Colonic mucosa (tissue), 4 donors: ENCODE data around the gene COL6A2. TPM values are rescaled to one million over a fixed set of nuclear protein-coding genes. Genes with fewer than 3 reads are reported as not detected.
A peak's percentile ranks its signal among the peaks of the same experiment; 100 is the strongest.

ENCODE experiments used
- DNase-seq: peaks from one replicate; pipeline ENCODE4 v3.0.0-alpha.2; 2020
- H3K27ac ChIP-seq: fragments of 200-600 bp; one replicate; pipeline ENCODE4 v1.8.0; 2021
- H3K27me3 ChIP-seq: fragments of 200-600 bp; one replicate; pipeline ENCODE4 v1.8.0; 2021
- H3K36me3 ChIP-seq: fragments of 200-600 bp; one replicate; pipeline ENCODE4 v1.8.0; 2021
- H3K4me1 ChIP-seq: fragments of 200-600 bp; one replicate; pipeline ENCODE4 v1.8.0; 2021; ENCODE audit warnings: mild to moderate bottlenecking
- H3K4me3 ChIP-seq: fragments of 200-600 bp; one replicate; pipeline ENCODE4 v1.8.0; 2021
- H3K9ac ChIP-seq, 2 donors: one replicate each; pipeline ENCODE4 v1.7.0; 2013; ENCODE audit warnings: control low read depth in 2 of 2, low read depth in 2 of 2, low read length in 2 of 2
- H3K9me3 ChIP-seq: fragments of 200-600 bp; one replicate; pipeline ENCODE4 v1.8.0; 2021
- intact Hi-C: fragments of 100-400 bp; cut with DNase I; formaldehyde crosslinking; loops from one replicate; pipeline ENCODE4 v1.14.1; 2022
- total RNA-seq, 2 donors: library from RNA; stranded (reverse); fragmentation: NEBNext Ultra II Directional in 1 of 2; extraction: Animal tissue kit (Norgen Biotek cat#: 25700) in 1 of 2; gene quantifications; one replicate each; pipeline ENCODE4 v1.2.1, GENCODE V29; 2021
- TF ChIP-seq, protein P1 (sequence below): fragments of 200-600 bp; IDR thresholded peaks from one replicate; pipeline ENCODE4 v1.8.0; 2022; ENCODE audit warnings: antibody characterized with exemption, mild to moderate bottlenecking
- donor health status: healthy.
- donor health status: DM: no; HTN: no; CAD: no.
- donor health status: DM: no; HTN: no; CAD: no.

The COL6A2 gene
- total RNA-seq, 2 donors from 2014 or later: 55.7 to 190 TPM

GRCh38 chr21:46149205-46149901, 51.4 kb downstream of the COL6A2 start:
- Histone ChIP-seq H3K9me3 (no peaks in the 10 kb centered on the region), H3K27ac (no peak overlapping the region), H3K36me3 (no peaks in the 10 kb centered on the region), H3K27me3 (no peaks in the 10 kb centered on the region), H3K9ac (no peak overlapping the region), H3K4me1 (no peaks in the 10 kb centered on the region), H3K4me3 (no peak overlapping the region)
- intact Hi-C loops: no loop called here
- TF ChIP-seq, protein P1, sequence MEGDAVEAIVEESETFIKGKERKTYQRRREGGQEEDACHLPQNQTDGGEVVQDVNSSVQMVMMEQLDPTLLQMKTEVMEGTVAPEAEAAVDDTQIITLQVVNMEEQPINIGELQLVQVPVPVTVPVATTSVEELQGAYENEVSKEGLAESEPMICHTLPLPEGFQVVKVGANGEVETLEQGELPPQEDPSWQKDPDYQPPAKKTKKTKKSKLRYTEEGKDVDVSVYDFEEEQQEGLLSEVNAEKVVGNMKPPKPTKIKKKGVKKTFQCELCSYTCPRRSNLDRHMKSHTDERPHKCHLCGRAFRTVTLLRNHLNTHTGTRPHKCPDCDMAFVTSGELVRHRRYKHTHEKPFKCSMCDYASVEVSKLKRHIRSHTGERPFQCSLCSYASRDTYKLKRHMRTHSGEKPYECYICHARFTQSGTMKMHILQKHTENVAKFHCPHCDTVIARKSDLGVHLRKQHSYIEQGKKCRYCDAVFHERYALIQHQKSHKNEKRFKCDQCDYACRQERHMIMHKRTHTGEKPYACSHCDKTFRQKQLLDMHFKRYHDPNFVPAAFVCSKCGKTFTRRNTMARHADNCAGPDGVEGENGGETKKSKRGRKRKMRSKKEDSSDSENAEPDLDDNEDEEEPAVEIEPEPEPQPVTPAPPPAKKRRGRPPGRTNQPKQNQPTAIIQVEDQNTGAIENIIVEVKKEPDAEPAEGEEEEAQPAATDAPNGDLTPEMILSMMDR: no peak
- DNase-seq: no peak

GRCh38 chr21:46150073-46150472, 52.2 kb downstream of the COL6A2 start:
- Histone ChIP-seq H3K27me3 (no peaks in the 10 kb centered on the region), H3K9ac (no peak overlapping the region), H3K4me3 (no peak overlapping the region), H3K9me3 (no peaks in the 10 kb centered on the region), H3K27ac (no peak overlapping the region), H3K36me3 (no peaks in the 10 kb centered on the region), H3K4me1 (no peaks in the 10 kb centered on the region)
- TF ChIP-seq, protein P1: no peak
- no peak for DNase-seq
- intact Hi-C loops: no loop called here

GRCh38 chr21:46150491-46151121, 52.7 kb downstream of the COL6A2 start:
- Histone ChIP-seq H3K27me3 (no peaks in the 10 kb centered on the region), H3K4me3 (no peak overlapping the region), H3K9me3 (no peaks in the 10 kb centered on the region), H3K27ac (no peak overlapping the region), H3K36me3 (no peaks in the 10 kb centered on the region), H3K9ac (no peak overlapping the region), H3K4me1 (no peaks in the 10 kb centered on the region)
- TF ChIP-seq, protein P1: no peak
- DNase-seq: no peak
- intact Hi-C loops: no loop called here

- H3K4me1 ChIP-seq: no peaks in the 10 kb centered on the region
- H3K36me3 ChIP-seq: no peaks in the 10 kb centered on the region
- no peak overlapping the region for H3K9ac ChIP-seq
- no peaks in the 10 kb centered on the region for H3K9me3 ChIP-seq
- no peak for DNase-seq
- intact Hi-C loops: no loop called here
- no peak overlapping the region for H3K4me3 ChIP-seq
- TF ChIP-seq, protein P1: no peak
- H3K27ac ChIP-seq: no peak overlapping the region
- H3K27me3 ChIP-seq: no peaks in the 10 kb centered on the region
These were observed 53.5 kb downstream of the COL6A2 start for GRCh38 chr21:46151261-46151988.

- H3K4me1 ChIP-seq: no peaks in the 10 kb centered on the region
- no peak overlapping the region for H3K9ac ChIP-seq
- intact Hi-C loops: no loop called here
- TF ChIP-seq, protein P1: no peak
- H3K27me3 ChIP-seq: no peaks in the 10 kb centered on the region
- H3K9me3 ChIP-seq: no peaks in the 10 kb centered on the region
- peak overlapping the region; percentile 8 for H3K4me3 ChIP-seq
- H3K36me3 ChIP-seq: no peaks in the 10 kb centered on the region
- no peak for DNase-seq
- no peak overlapping the region for H3K27ac ChIP-seq
These were observed 54.3 kb downstream of the COL6A2 start for GRCh38 chr21:46151989-46152926.
